HG03039 (cell line): ENCODE measurements around the gene S100B.

Experiments
- ATAC-seq: cut with Tn5 transposase; IDR thresholded peaks from one replicate; pipeline ENCODE4 v1.9.1; 2021; ENCODE audit warnings: mild to moderate bottlenecking, moderate library complexity; ENCODE audit not compliant: unreplicated experiment

S100B gene

DNA sequence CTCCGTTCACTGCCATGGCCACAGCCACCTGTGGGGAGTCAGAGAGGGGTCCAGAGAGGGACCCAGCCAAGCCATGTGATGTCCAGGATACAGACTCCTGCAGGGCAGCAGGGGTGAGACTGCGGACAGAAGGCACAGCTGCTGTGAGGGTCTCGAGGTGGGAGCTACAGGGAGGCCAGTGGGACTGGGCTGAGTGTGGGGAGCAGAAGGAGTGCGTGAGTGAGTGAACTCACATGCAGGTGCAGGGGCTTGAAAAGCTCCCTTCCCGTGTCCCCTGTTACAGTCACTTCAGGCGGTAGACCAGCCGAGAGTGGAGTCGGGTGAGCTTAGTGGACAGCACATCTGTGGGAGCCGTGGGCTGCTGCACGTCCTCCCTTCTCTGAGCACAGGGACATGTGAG is 42.4 kb downstream of the S100B start:
- ATAC-seq, result no peak

DNA sequence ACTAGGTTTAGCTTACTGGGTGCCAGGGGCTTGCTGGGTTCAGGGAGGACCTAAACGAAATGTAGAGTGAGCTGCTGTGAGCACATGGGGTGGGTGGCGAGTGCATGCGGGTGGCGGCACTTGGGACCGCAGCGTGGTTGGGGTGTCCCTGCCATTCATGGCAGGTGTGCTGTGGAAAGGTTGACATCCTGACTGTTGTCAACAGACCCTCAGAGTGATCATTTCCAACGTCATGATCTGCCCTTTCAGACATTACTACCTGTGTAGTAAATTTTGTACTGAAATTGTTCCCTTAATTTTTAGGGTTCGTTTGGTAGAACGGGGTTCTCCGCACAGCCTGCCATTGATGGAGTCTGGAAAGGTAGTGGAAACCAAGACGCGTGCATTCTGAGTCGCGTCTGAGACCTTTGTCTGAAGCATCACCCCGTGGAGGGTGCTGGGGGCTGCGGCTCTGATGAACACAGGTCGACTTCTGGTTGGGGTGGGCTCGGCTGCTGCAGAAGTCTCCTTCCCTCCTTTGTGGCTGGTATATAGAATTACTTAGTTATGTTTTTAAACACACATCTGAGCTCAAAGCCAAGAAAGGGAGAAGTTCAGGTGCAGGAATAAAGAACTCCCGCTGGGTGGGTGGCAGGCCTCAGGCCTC is 43.3 kb downstream of the S100B start:
- no peak for ATAC-seq

DNA sequence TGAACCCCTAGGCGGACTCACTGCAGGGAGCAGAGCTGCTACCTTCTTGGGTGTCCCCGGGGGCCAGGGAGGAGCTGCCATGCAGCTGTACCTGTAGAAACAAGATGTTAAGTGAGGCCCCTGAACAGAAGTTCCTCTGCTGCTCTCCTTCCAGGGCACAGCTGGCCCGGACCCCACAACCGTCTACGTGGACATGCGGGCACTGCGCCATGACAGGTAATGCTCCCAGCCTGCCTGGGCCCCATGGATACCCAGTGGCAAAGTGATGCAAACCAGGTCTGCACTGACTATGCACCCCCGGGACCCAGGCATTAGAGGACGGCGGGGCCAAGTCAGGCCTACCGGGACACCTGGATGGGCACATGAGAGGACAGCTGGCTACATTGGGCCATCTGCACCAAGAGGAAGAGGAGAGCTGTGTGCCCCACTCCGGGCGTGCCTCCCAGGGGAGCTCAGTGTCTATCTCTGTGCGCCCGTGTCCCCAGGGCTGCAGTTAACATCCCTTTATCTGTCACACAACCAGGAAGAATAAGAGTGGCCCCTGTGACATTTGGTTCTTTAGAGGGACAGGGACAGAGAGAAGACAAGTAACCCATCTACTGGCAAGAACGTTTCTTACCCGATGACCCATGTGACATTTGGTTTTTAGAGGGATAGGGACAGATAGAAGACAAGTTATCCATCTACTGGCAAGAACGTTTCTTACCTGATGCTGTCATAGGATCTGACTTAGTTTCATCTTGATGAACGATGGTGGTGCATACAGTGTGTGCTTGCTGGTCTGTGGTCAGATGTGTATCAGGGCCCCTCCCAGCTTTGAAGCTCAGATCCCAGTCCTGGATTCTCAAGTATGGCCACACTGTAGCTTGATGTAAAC is 44.1 kb downstream of the S100B start:
- no peak for ATAC-seq

DNA sequence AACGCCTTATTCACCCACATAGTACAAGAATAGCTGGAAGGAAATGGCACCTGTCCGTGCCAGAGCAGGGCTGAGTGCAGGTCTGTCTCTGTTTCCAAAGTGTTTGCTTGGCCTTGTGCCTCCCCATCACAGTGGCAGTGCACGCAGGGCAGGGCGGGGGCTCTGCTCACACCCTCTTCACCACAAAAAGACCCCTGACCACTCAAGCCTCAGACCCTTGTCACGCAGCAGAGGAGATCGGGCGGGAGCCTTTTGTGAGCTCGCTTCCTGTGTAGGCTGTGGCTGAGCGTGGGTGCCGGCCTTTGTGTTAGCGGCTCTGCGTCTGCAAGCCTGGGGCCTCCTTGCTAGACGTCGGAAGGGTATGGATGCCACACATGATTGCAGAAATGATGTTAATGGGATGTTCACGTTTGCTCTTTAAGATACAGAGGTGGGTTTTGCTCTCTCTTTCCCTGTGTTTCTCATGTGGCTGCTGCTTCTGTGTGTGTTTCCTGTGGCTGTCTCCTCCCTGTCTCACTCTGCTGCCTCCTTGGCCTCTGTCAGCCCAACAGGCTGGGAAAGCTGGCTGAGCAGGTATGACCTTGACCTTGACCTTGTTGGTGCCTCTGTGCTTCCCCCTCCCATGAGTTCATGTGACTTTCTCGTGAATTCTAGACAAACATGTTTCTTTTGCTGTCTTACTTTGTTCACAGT is 45.4 kb downstream of the S100B start:
- no peak for ATAC-seq

DNA sequence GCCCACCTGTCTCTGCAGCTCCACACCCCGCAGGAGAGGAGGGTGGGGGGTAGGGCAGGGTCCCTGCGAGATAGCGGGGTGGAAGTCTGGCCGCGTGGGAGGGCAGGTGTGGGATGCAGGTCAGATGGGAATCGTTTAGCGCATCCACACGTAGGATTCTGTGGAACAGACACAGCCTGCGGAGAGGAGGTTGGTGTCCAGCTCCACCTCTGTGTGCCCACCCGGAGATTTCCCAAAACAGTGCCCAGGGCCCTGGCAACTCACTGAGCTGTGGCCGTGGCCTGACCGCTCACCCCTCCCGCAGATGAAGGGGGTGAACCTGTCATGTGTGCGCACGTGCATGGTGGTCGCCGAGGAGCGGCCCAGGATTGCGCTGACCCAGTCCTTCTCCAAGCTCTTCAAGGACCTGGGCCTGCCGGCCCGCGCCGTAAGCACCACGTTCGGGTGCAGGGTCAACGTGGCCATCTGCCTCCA is 46.9 kb downstream of the S100B start:
- no peak for ATAC-seq

DNA sequence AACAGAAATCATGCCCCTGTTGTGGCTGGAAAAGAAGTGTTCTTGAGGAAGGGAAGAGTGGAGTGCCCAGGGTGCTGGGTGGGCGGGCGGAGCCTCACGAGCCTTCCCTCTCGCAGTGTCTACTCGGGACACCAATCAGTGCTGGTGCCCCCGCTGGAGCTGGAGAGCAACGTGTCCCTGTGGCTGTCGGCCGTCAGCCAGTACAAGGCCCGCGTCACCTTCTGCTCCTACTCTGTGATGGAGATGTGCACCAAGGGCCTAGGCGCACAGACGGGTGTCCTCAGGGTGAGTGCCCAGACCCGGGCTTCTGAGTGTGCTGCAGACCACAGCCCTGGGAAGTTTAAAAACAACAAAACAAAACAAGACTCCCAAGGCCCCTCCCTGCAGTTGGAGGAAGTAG is 47.4 kb downstream of the S100B start:
- ATAC-seq, result no peak

DNA sequence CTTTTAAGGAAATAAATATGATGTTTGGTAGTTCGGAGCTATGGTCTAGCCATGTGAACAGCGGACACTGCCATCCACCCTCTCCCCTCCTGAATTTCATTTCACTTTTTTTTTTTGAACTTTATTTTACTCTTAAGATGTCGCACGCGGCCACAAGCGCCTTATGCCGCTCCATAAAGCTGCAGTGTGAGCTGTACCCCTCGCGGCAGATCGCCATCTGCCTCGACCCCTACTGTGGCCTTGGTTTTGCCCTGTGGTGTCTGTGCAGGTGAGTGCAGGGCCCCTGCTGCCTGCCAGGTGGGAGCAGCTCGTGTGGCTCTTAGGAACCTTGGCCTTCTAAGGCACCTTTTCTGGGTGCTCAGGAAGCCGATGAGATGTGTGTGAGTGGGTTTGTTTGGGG is 48.1 kb downstream of the S100B start:
- ATAC-seq, result no peak

DNA sequence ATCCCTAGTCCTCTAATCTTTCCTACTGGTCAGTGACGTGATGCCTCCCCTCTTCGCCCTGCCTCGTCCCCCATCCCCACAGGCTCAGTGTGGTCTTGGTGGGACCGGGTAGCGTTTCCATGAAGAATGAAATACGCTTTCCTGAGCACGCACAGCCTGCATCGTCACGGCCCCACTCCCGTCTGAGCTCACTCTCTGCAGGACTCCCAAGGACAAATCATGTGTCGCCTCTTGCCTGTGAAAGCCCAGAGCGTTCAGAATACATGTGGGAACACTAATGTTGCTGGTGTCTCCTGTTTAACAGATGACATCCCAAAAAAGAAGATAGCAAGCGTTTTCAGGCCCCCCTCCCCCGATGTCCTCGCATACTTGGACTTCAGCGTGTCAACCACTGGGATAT is 49.2 kb downstream of the S100B start:
- no peak for ATAC-seq

DNA sequence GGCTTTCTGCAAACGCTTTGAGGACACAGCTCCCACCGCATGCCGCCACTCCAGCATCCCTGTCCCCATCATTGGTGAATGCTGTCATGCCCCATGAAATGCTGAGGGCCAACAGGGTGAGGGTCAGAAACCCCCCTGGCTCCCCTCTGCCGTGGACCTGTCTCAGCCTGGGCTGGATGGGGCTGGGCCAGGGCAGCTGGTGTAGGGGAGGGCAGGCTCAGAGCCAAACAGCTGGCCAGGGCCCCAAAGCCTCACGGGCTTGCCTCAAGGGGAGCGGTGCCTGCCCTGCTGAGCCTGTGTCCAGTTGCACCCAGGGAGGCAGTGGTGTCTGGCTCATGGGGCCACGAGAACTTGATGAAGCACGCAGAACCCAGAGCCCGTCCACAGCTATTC is 49.7 kb downstream of the S100B start:
- ATAC-seq, result no peak

DNA sequence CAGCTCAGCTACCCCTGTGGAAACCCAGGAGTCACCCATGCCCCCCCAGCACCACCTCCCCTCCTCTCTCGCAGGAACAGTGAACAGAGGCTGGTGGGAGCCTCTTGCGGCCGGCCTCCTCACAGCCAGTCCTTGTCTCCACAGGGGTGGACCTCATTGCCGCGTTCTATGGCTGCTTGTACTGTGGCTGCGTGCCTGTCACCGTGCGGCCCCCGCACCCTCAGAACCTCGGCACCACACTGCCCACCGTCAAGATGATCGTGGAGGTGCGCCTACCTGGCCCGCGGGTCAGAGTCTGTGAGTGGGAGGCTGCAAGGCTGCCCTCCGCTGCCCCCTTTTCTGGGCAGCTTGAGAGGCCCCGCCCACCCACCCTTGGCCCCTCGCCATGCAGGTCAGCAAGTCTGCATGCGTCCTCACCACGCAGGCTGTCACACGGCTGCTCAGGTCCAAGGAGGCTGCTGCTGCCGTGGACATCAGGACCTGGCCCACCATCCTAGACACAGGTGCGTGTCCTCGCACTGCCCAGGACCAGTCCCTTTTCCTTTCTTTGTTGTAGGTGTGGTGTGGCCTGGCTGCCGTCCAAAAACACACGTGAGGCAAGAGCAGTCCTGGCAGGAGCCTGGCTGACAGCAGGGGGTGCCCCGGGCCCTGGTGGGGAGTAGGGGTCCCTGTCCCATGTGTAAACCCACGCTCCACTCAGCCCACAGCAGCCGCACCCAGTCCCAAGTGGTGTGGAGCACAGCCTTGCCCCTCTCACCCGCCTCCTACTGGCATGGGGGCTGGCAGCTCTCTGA is 50.3 kb downstream of the S100B start:
- no peak for ATAC-seq

DNA sequence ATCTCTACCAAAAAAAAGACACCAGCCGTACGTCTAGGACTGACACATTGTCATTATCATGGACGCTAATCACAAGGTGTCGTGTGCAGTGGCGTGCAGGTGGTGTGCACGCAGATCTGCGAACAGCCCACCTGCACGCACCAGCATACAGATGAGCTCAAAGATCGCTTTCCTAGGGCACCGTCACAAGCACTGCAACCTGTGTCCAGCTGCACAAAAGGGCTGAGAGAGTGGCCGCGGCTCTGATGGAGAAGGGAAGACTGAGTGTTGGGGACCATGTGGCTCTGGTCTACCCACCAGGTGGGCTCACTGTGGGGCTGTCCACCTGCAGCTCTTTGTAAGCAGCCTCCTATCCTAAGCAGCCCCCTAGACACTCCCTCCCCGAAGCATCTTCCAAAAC is 50.9 kb downstream of the S100B start:
- ATAC-seq, result no peak

DNA sequence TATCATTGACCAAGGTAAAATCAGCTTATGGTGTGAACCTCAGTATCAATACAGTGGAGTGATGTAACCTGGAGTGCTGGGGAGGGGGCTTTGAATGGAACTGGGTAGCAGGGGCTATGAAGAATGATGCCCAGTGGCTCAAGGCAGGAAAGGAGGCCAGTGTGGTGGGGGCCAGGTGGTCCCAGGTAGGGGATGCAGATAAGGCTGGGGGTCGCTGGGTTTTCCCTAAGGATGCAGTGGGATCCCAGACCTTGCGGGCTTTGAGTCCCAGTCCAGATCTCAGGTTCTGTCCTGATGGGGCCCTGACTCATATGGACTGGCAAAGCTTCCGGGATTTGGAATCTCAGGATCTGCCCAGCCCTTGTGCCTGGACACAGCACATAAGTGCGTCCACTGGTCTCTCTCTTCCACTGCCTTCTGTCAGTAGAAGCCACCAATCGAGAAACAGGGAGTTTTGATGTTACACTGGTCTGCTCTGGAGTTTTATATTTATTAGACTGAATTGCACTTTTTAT is 52.0 kb downstream of the S100B start:
- no peak for ATAC-seq

DNA sequence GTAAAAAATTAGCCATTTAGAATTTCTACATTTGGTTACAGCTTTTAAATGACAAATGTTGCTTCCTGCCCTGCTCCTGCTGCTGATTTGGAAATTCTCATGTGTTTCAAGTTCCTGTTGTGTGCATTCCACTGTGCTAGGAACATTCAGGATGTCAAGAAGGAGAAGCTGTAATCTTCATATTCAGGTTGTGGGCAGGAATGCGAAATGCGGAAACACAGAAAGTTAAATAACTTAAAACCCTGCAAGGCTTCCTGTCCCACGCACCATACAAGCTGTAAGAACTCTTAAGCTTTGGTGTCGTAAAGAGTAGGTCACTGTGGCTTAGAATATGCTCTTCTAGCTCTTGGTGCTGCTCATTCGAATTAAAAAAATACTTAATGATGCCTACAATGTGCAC is 52.6 kb downstream of the S100B start:
- ATAC-seq, result no peak

DNA sequence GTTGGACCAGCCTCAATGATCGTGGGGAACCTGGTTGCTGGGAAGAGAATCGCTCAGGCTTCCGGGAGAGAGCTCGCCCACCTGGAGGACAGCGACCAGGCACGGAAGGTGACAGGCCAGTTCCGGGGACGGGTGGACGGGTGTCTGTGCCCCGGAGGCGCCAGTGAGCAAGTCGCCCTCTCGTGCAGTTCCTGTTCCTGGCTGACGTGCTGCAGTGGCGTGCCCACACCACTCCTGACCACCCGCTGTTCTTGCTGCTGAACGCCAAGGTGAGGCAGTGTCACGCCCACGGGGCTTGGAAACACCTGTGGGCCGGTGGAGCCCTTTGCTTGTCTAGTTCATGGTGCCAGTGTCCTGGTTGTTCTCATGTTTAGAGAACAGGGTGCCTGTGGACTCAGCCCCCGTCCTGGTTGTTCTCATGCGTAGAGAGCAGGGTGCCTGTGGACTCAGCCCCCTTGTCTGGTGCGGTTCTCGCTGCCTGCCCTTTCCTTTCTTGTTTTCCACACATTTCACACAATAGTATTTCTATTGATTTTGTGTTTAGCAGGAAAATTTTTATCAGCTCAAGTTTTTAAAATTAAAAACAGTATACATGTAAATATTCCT is 53.1 kb downstream of the S100B start:
- no peak for ATAC-seq

DNA sequence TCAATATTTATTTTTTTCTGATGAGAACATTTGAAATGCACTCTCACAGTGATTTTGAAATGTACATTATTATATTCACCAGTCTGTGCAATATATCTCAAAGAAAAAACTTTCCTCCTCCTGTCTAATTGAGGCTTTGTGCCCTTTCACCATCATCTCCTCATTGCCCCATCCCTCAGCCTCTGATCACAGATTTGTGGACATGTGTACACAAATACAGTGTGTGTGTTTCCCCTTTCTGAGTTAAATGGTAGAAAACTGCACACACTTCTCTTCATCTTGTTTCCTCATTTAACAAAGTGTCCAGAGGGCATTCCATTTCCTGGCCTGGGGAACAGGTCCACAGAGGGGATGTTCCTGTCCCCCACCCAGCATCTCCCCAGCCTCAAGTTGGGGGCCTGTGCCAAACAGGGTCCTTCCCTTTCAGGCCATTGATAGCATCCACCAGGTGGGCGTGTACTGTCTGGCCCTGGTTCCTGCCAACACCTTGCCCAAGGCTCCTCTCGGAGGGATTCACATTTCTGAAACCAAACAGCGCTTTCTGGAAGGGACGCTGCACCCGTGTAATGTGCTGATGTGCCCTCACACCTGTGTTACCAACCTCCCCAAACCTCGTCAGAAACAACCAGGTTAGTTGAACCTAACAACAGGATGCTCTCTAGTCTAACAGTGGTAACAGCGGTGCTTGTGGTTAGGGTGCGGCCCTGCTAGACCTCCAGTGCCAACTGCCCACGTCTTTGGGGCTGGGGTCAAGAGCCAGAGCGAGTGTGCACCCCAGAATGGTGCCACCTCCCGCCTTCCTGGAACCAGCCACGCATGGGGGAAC is 54.6 kb downstream of the S100B start:
- ATAC-seq, result no peak

DNA sequence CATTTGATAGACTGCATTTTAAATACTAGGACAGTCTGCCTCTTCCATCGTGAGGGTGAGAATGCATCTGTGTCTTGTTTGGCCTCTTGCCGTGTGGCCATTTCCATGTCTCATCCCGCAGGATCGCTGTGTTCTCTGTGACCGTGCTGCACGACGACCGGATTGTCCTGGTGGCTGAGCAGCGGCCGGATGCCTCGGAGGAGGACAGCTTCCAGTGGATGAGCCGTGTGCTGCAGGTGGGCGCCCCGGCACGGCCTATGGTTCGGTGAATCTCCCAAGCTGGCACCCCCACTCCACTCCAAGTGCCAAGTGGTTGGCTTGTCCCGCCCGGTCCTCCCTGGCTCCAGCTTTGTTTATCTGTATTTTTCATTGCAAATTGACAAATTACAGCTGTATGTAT is 55.2 kb downstream of the S100B start:
- ATAC-seq, result no peak
